Neural progenitor cell (in vitro differentiated cells): ENCODE results near the gene MAP3K3. TPM values are rescaled to one million over a fixed set of nuclear protein-coding genes. Genes with fewer than 3 reads are reported as not detected.

ENCODE experiments used
- DNase-seq: peaks from one replicate; pipeline ENCODE4 v3.0.0-alpha.2; 2016; ENCODE audit warnings: low spot score
- H2AFZ ChIP-seq: fragments of 200-600 bp; sonication (generic); replicated peaks from 2 replicates; pipeline ENCODE4 v1.6.1; 2016; ENCODE audit warnings: antibody characterized with exemption
- H3F3A ChIP-seq: fragments of 200-600 bp; sonication (generic); 2 replicates; pipeline ENCODE4 v1.6.1; 2016; ENCODE audit warnings: antibody characterized with exemption, low read depth
- H3K27ac ChIP-seq: fragments of 200-600 bp; sonication (generic); 2 replicates; pipeline ENCODE4 v1.5.1; 2016; ENCODE audit warnings: mild to moderate bottlenecking
- H3K27me3 ChIP-seq: fragments of 200-600 bp; sonication (generic); 2 replicates; pipeline ENCODE4 v1.6.1; 2016; ENCODE audit warnings: mild to moderate bottlenecking, moderate library complexity
- H3K36me3 ChIP-seq: fragments of 200-600 bp; sonication (generic); 2 replicates; pipeline ENCODE4 v1.5.1; 2016
- H3K4me1 ChIP-seq: fragments of 200-600 bp; sonication (generic); 2 replicates; pipeline ENCODE4 v1.6.1; 2016; ENCODE audit warnings: mixed run types
- H3K4me2 ChIP-seq: fragments of 200-600 bp; sonication (generic); 2 replicates; pipeline ENCODE4 v1.6.1; 2016
- H3K4me3 ChIP-seq: fragments of 200-600 bp; sonication (generic); 2 replicates; pipeline ENCODE4 v1.5.1; 2016
- H3K79me2 ChIP-seq: fragments of 200-600 bp; sonication (generic); 2 replicates; pipeline ENCODE4 v1.6.1; 2016; ENCODE audit warnings: low read depth
- H3K9ac ChIP-seq: fragments of 200-600 bp; sonication (generic); 2 replicates; pipeline ENCODE4 v1.6.1; 2016
- H3K9me3 ChIP-seq: fragments of 200-600 bp; sonication (generic); 2 replicates; pipeline ENCODE4 v1.5.1; 2016; ENCODE audit warnings: low read depth
- H4K20me1 ChIP-seq: fragments of 200-600 bp; sonication (generic); 2 replicates; pipeline ENCODE4 v1.6.1; 2016; ENCODE audit warnings: low read depth
- H3K27ac Mint-ChIP-seq: 3 replicates; pipeline ENCODE4 v1.8.0; 2021; ENCODE audit warnings: mixed read lengths
- H3K27me3 Mint-ChIP-seq: 2 replicates; pipeline ENCODE4 v1.8.0; 2022; ENCODE audit warnings: low read depth, mild to moderate bottlenecking, inconsistent platforms, moderate library complexity, mixed read lengths; ENCODE audit not compliant: insufficient read depth
- H3K36me3 Mint-ChIP-seq: 3 replicates; pipeline ENCODE4 v1.8.0; 2021; ENCODE audit warnings: mixed read lengths
- H3K4me1 Mint-ChIP-seq: 3 replicates; pipeline ENCODE4 v1.8.0; 2021; ENCODE audit warnings: mixed read lengths
- H3K4me3 Mint-ChIP-seq: 3 replicates; pipeline ENCODE4 v1.8.0; 2021; ENCODE audit warnings: mild to moderate bottlenecking, moderate library complexity, mixed read lengths
- H3K9me3 Mint-ChIP-seq: 3 replicates; pipeline ENCODE4 v1.8.0; 2020; ENCODE audit warnings: mixed read lengths
- EZH2 ChIP-seq: fragments of 200-600 bp; sonication (generic); IDR thresholded peaks from 2 replicates; pipeline ENCODE4 v1.6.1; 2017; ENCODE audit warnings: antibody characterized with exemption, mild to moderate bottlenecking, moderate library complexity
- EZH2phosphoT487 ChIP-seq: fragments of 200-600 bp; sonication (generic); IDR thresholded peaks from 2 replicates; pipeline ENCODE4 v1.6.1; 2017; ENCODE audit warnings: antibody characterized with exemption
- total RNA-seq: library from RNA; depleted of rRNA; stranded (reverse); fragments of >200 nt; gene quantifications from 2 replicates; pipeline ENCODE4 v1.2.3, GENCODE V29; 2015; ENCODE audit warnings: low replicate concordance
- TF ChIP-seq, protein P1 (sequence below): fragments of 200-600 bp; sonication (generic); IDR thresholded peaks from 2 replicates; pipeline ENCODE4 v1.5.1; 2017; ENCODE audit warnings: antibody characterized with exemption, mild to moderate bottlenecking

The MAP3K3 gene
- total RNA-seq, 1 donor from 2014 or later: 21.6 TPM

DNA sequence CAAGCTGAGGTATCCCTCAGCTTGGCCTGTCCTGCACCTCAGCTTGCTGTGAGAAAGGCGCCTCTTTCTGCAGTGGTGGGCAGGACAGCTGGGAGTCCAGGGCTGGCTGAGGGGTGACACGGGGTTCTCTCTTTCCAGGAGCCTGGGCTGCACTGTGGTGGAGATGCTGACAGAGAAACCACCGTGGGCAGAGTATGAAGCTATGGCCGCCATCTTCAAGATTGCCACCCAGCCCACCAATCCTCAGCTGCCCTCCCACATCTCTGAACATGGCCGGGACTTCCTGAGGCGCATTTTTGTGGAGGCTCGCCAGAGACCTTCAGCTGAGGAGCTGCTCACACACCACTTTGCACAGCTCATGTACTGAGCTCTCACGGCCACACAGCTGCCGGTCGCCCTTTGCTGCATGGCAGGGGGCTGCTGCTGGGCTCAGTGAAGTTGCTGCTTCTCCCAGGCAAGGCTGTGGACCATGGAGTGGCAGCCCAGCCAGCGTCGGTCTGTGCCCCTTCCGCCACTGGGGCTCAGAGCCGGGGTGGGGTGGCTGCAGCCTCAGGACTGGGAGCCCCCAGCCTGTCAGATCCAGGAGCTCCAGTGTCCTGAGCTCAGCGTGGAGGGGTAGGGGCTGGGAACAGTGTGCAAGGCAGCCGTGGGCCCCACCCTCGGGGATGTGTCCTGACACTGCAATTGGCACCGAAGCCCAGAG lies 71.3 kb downstream of the MAP3K3 start:
- Mint-ChIP-seq H3K9me3 (no peaks in the 10 kb centered on the region), H3K4me1 (peaks cover 6% of the 10 kb centered on the region), H3K27me3 (peaks cover 12% of the 10 kb centered on the region), H3K27ac (no peak overlapping the region), H3K4me3 (no peak overlapping the region), H3K36me3 (peaks cover 9% of the 10 kb centered on the region)
- H3F3A ChIP-seq: peaks cover 30% of the 10 kb centered on the region
- no peak overlapping the region for H3K27ac ChIP-seq
- no peak overlapping the region for H3K4me3 ChIP-seq
- H3K4me1 ChIP-seq: peaks cover 7% of the 10 kb centered on the region
- no peak overlapping the region for H3K9ac ChIP-seq
- H3K36me3 ChIP-seq: no peaks in the 10 kb centered on the region
- no peak for DNase-seq
- no peaks in the 10 kb centered on the region for H3K27me3 ChIP-seq
- no peaks in the 10 kb centered on the region for H3K9me3 ChIP-seq
- peaks cover 48% of the 10 kb centered on the region for H4K20me1 ChIP-seq
- TF ChIP-seq EZH2phosphoT487 (no peak), EZH2 (no peak)
- TF ChIP-seq, protein P1, sequence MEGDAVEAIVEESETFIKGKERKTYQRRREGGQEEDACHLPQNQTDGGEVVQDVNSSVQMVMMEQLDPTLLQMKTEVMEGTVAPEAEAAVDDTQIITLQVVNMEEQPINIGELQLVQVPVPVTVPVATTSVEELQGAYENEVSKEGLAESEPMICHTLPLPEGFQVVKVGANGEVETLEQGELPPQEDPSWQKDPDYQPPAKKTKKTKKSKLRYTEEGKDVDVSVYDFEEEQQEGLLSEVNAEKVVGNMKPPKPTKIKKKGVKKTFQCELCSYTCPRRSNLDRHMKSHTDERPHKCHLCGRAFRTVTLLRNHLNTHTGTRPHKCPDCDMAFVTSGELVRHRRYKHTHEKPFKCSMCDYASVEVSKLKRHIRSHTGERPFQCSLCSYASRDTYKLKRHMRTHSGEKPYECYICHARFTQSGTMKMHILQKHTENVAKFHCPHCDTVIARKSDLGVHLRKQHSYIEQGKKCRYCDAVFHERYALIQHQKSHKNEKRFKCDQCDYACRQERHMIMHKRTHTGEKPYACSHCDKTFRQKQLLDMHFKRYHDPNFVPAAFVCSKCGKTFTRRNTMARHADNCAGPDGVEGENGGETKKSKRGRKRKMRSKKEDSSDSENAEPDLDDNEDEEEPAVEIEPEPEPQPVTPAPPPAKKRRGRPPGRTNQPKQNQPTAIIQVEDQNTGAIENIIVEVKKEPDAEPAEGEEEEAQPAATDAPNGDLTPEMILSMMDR: no peak
- H3K4me2 ChIP-seq: no peak overlapping the region
- no peaks in the 10 kb centered on the region for H3K79me2 ChIP-seq
- H2AFZ ChIP-seq: no peak overlapping the region

DNA sequence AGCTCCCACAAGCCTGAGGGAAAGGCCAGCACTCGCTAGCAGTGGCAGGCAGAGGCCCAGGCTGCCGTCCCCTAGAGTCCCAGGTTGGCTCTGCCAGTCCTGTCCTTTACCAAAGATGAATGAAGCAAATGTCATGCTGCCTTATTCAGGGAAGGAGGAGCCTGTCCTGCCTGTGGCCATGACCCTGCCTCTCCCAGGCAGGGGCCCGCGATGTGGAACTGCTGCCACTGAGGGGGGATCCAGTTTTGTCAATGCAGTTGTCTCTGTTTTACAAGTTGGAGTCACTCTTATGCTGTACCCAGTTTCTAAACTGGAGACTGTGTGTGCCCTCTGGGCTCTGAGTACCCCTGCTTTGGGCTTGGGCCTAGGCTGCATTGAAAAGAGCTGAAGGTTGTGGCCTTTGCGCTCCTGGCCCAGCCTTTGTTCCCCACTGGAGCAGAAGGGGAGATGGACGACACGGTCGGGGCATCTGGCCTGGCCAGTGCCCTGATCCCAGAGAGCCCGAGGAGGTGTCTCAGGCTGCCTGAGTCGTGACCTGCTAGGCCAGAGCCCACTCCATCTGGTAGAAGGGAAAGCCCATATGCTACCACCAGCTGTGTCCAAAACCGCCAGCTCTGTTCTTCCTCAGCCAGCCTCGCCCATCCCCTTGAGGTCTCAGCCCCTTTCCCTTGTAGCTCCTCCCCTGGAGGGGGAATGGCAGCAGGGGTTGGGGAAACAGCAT lies 72.2 kb downstream of the MAP3K3 start:
- DNase-seq: peak; percentile 31
- H3K36me3 Mint-ChIP-seq: peaks cover 9% of the 10 kb centered on the region
- no peaks in the 10 kb centered on the region for H3K9me3 ChIP-seq
- no peak overlapping the region for H2AFZ ChIP-seq
- no peak overlapping the region for H3K27ac ChIP-seq
- TF ChIP-seq EZH2 (no peak), EZH2phosphoT487 (no peak)
- TF ChIP-seq, protein P1: no peak
- H3K27ac Mint-ChIP-seq: no peak overlapping the region
- peaks cover 57% of the 10 kb centered on the region for H4K20me1 ChIP-seq
- H3K27me3 ChIP-seq: no peaks in the 10 kb centered on the region
- peaks cover 6% of the 10 kb centered on the region for H3K4me1 Mint-ChIP-seq
- H3K4me2 ChIP-seq: no peak overlapping the region
- no peaks in the 10 kb centered on the region for H3K79me2 ChIP-seq
- no peak overlapping the region for H3K9ac ChIP-seq
- peaks cover 12% of the 10 kb centered on the region for H3K27me3 Mint-ChIP-seq
- H3K9me3 Mint-ChIP-seq: no peaks in the 10 kb centered on the region
- H3F3A ChIP-seq: peaks cover 39% of the 10 kb centered on the region
- no peaks in the 10 kb centered on the region for H3K36me3 ChIP-seq
- H3K4me1 ChIP-seq: peaks cover 16% of the 10 kb centered on the region
- no peak overlapping the region for H3K4me3 ChIP-seq
- no peak overlapping the region for H3K4me3 Mint-ChIP-seq

DNA sequence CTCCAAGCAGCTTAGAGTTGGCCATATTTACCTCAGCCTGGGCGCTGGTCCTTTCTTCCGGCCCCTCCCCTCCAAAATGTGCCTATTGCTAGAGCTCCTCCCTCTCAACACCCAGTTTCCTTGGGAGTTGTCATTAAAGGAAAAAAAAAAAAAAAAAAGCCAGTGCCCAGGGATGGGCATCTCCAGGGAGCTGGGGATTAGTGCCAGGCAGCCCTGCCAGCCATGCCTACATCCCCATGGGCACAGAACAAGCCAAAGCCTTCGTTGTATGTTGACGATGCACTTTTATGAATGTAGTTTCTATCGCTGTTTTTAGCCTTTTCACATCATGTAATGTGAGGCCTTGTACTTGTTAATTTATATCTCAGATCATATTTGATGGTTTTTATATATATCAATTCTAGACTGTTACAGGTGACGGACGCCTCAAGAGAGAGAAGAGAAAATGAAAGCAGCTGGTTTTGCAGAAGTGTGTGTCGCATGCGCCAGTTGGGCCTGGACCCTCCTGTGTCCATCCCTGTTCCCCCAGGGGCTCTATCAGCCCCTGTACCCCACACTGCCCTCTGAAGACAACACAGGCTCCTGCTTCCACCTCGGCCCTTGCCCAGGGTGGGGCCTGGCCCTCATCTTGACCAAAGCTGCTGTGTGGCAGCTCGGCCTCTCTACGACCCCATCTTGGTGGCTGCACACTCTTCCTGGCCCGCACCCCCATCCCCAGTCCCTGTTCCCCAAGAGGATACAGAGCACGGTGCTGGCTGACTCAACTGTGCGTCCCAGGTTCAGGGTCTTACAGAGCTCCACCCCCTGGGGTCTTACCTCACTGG lies 72.9 kb downstream of the MAP3K3 start:
- Mint-ChIP-seq H3K4me1 (peaks cover 6% of the 10 kb centered on the region), H3K27me3 (peaks cover 12% of the 10 kb centered on the region), H3K36me3 (peaks cover 6% of the 10 kb centered on the region), H3K4me3 (no peak overlapping the region), H3K27ac (no peak overlapping the region), H3K9me3 (no peaks in the 10 kb centered on the region)
- Histone ChIP-seq H3K9ac (no peak overlapping the region), H3K4me2 (no peak overlapping the region), H4K20me1 (peaks cover 57% of the 10 kb centered on the region), H3K36me3 (no peaks in the 10 kb centered on the region), H2AFZ (no peak overlapping the region), H3F3A (peaks cover 40% of the 10 kb centered on the region), H3K9me3 (no peaks in the 10 kb centered on the region), H3K27me3 (no peaks in the 10 kb centered on the region), H3K27ac (no peak overlapping the region), H3K4me3 (no peak overlapping the region), H3K79me2 (no peaks in the 10 kb centered on the region), H3K4me1 (peaks cover 16% of the 10 kb centered on the region)
- no peak for TF ChIP-seq EZH2
- no peak for TF ChIP-seq EZH2phosphoT487
- TF ChIP-seq, protein P1: no peak
- no peak for DNase-seq
